Epidermal melanocyte (primary cell): ENCODE measurements around the gene GAN.
A peak's percentile ranks its signal among the peaks of the same experiment; 100 is the strongest.

Experiments
- DNase-seq: peaks from one replicate; pipeline ENCODE4 v3.0.0; 2011; ENCODE audit warnings: low spot score; ENCODE audit not compliant: insufficient read length

The GAN gene, protein sequence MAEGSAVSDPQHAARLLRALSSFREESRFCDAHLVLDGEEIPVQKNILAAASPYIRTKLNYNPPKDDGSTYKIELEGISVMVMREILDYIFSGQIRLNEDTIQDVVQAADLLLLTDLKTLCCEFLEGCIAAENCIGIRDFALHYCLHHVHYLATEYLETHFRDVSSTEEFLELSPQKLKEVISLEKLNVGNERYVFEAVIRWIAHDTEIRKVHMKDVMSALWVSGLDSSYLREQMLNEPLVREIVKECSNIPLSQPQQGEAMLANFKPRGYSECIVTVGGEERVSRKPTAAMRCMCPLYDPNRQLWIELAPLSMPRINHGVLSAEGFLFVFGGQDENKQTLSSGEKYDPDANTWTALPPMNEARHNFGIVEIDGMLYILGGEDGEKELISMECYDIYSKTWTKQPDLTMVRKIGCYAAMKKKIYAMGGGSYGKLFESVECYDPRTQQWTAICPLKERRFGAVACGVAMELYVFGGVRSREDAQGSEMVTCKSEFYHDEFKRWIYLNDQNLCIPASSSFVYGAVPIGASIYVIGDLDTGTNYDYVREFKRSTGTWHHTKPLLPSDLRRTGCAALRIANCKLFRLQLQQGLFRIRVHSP

GRCh38 chr16:81314603-81315270 lies at the start of gene GAN:
Gene GAN, plus strand, starts transcription at chr16:81314962. Its CDS starts 152 bp downstream, at chr16:81315114.
- peak; percentile 88 for DNase-seq

- no peak for DNase-seq
These were observed 49.7 kb upstream of the GAN start for GRCh38 chr16:81265052-81265451.

DNA sequence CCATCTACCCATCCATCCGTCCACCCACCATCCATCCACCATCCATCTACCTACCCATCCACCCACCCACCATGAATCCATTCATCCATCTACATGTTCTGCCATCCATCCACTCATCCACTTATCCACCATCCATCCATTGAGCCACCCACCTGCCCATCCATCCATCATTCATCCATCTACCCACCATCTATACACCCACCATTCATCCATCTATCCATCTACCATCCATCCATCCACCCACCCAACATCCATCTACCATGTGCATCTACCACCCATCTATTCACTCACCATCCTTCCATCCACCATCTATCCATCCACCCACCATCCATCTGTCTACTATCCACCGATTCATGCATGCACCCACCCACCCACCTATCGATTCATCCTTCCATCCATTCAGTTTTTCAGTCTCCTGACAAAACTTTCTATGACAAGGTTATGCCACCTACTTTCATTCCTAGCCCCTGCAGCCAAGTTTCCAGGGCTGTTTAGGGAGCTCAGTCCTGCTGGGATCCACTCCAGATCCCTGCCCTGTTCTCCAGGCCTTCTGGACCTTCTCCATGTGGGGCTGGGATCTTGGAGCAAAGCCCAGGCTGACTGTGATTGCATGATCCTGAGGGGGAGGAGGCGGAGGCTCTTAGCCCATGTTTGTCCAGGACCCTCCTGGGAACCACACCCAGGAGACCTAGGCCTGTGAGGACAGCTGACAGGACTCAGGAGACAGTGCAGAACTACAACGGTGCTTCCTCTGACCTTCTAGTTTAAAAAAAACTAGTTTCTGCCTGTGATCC lies 48.9 kb upstream of the GAN start:
- no peak for DNase-seq

DNA sequence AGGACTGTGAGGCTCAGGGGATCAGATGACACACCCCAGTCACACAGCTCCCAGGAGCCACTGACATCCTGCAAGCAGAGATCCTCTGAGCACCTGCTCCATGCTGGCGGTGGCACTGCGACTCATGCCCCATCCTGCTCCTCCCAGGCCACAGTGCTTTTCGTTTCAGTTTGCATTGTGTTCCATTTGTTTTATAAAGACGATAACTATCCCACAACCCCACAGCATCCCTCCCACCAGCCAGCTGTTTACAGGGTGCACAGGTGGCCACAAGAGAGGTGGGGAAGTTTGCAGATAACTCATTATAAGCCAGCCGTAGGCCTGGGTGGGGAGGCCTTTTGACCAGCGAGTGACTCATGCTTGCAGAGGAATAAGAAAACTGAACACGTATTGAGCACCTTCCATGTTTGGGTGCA lies 48.1 kb upstream of the GAN start:
- DNase-seq: no peak

GRCh38 chr16:81268509-81268908 lies 46.3 kb upstream of the GAN start:
- no peak for DNase-seq

DNA sequence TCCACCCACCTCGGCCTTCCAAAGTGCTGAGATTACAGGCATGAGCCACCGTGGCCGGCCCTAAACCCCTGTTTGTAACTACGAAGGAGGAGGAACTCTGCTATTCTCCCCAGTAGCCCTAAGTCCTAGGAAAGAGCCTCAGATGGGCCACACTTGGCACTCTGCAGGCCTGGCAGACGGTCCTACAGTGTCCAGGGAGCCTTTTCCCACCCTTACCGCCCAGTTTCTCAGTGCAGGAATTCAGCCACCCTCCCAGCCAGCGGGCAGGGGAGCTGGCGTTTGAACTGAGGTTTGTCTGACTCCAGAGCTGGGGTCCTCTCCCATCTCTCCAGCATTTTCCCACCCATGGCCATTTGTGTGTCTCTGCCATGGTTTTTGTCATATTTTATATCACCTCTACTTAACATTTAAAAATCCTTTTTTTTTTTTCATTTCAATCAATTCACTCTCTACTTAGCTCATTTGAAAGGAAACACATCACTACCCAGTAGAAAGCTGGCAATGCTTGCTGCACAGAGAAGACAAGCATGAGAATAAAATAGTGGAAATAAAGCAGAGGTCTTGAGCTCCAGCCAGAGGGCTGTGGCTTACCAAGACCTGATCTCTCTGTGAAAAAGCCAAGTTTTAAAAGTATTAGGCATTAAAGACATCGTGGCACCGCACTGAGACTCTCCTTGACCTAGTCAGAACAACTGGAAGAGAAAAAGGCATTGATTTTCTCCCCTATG lies 41.4 kb upstream of the GAN start:
- no peak for DNase-seq

- DNase-seq: no peak
These were observed 39.7 kb upstream of the GAN start for GRCh38 chr16:81275064-81275532.

DNA sequence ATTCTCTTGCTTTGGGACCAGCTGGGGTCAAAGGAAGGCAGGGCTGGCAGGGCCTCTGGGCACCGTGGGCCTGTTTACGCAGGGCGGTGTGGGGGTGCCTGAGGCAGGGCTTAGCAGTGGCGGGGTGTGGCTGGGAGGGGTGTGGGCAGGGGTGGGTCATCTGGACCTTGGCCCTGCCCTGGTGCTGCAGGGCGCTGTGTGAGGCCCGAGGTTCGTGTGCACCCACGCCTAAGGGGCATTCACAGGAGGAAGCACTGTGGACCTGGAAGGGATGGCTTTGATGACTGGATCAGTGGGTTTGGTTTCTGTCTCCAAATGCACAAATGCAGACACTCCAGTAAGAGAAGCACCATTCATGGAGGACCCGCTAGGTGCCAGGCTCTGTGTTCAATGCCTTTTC lies 39.0 kb upstream of the GAN start:
- DNase-seq: no peak

DNA sequence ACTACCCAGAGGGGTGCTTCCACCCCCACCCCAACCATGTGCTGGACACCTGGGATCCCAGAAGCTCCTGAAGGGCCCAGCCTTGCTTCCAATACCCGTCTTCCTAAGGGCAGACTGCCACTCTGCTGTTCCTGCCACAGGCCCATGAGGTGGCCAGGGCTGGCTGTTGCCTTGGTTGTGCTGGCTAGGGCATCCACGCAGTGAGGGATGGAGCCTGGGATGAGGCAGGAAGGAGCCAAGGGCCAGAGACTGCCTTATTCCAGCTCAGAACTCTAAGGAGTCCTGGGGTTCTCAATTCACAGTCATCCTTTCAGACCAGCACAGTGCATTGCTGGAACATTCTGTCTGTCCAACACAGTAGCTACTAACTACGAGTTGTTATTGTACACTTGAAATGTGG lies 38.4 kb upstream of the GAN start:
- no peak for DNase-seq

- DNase-seq: no peak
These were observed 37.2 kb upstream of the GAN start for GRCh38 chr16:81277541-81278080.

GRCh38 chr16:81278526-81278925 lies 36.2 kb upstream of the GAN start:
- no peak for DNase-seq

DNA sequence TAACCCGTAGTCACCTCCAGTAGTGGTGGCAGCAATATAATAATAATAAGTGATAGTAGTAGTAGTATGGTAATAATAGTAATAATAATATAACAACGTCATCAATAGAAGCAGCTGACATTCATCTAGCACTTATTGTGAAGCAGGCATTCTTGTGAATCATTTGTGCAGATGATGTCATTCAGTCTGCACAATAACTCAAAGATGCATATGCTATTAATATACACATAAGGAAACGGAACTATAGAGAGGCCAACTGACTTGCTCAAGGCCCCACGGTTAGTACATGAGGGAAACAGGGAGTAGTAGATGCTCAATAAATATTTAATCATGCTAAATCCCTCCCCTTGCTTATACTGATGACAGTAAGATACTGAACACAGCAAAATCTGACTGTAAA lies 35.4 kb upstream of the GAN start:
- DNase-seq: no peak

GRCh38 chr16:81280393-81280792 lies 34.4 kb upstream of the GAN start:
- DNase-seq: no peak

DNA sequence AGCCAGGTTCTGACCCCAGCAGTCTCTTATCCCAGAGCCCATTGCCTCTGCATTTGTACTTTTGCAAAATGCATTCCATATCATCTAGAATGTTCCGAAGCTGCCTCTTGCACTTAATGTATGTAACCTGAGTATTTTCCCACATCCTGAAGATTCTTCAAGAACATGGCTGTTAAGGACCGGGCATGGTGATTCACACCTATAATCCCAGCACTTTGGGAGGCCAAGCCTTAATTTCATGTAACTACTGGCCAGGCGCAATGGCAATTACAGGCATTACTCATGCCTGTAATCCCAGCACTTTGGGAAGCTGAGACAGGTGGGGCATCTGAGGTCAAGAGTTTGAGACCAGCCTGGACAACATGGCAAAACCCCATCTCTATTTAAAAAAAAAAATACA lies 31.7 kb upstream of the GAN start:
- DNase-seq: no peak

DNA sequence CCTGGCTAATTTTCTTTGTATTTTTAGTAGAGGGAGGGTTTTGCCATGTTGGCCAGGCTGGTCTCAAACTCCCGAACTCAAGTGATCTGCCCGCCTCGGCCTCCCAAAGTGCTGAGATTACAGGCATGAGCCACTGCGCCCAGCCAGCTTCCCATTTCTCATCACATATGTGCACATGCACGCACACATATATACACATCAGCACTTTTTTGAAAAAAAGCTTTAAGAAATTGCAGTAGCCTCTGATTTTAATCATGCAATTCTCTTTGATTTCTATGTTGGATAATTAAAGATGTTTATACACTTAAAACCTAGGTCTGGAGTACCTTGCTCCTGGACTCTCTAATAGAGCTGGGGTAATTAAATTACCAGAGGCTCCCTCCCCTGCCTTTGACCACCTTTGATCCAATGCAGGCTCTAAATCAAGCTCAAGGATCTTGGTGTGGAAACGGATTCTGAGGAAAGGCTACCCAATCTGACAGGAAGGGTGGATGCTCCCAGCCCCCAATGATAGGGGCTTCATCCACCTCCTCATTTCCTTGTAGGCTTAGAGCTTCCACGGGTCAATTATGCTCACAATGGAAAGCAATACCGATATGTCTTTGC lies 29.7 kb upstream of the GAN start:
- DNase-seq: no peak

- DNase-seq: no peak
These were observed 28.6 kb upstream of the GAN start for GRCh38 chr16:81286190-81286589.

DNA sequence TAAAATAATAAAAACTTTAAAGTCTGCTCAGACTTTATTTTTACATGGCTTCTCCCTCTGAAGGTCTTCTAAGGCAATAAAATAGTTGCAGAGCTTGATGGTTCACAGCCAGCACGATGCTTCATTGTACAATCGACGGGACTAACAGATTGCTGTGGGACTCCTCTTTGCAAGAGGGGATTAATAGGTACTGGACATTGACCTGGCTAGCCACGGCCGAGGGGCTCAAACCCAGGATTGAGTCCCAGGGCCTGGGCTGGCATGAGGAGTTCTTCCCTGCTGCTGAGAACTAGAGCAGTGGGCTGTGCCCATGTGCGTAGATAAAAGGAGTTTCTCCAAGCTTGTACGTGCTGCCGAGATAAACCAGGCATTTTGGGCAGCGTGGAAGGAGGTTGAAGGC lies 23.6 kb upstream of the GAN start:
- no peak for DNase-seq

DNA sequence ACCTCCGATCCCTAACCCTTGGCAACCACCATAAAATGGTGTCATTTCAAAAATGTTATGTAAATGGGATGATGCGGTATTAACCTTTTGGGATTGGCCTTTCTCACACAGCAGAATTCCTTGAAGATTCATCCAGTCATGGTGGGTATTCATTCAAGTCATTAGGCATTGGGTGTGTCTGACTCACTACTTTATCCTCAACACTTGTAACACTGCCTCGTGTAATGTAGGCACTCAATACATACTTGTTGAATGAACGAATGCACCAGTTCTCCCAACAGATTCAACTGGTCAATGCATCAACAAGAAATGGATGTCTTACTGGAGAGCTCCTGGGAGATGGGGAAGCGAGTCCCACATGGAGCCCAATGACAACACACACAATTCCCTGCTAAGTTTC lies 21.8 kb upstream of the GAN start:
- DNase-seq: no peak

DNA sequence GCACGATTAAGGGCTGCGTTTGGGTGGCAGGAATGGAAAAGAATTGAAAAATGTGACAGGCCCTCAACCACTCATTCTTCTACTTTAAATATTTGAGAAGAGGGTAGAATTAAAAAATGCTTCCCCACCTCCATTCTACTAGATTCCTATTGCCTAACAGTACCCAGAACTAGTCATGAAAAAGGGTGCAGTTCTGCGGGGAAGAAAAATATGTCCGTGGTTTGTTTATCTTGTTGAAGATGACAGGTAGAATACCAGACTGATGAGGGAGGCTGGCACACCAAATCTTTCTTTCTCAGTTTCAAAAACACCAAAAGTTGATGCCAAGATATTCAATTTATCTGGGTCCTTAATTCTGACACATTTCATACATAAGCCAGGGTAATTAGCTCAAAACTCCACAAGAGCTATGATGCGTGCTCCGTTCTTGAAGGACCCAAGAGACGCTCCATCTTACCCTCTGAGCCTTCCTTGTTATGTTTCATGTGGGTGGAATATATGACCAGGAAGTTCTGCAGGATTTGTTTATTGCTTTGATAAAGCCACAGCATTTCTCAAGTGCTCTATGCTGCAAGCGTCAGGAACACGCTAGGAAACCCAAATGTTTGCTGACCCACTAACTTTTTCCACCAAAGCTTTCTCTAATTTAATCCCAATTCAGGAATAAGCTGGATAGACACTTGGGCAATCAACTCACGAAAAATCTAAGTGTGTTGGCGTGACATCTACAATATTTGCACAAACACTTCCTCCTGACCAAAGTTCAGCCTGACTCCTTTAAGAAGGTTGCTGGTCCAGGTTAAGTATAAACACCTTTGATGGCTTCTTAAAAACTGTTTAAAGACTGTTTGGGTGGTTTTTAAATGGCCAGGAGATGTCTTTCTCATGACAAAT lies 20.6 kb upstream of the GAN start:
- DNase-seq: no peak
